GM12878 (cell line): ENCODE data around the gene SYCE3. TPM values are rescaled to one million over a fixed set of nuclear protein-coding genes. Genes with fewer than 3 reads are reported as not detected.

Experiments used
- ATAC-seq: fragments of 200-7000 bp; cut with Tn5 transposase; 3 replicates; pipeline ENCODE4 v1.9.1; 2020; ENCODE audit warnings: mild to moderate bottlenecking, moderate library complexity
- BruUV-seq: library from RNA; stranded (reverse); fragments of 400-500 nt; replicated peaks from 2 replicates; lab custom pipeline; 2021; lab: Mats Ljungman, UMichigan
- CTCF ChIA-PET: fragments of 300-600 bp; sonication (Branson Sonifier 250); formaldehyde crosslinking; extraction: SDS; loops from one replicate; lab custom pipeline; 2021; ENCODE audit warnings: inconsistent platforms; lab: Yijun Ruan, JAX
- POLR2A ChIA-PET: fragments of 350-600 bp; formaldehyde crosslinking; extraction: SDS; loops from one replicate; lab custom pipeline; 2021; ENCODE audit warnings: inconsistent platforms; lab: Charles Lee
- RAD21 ChIA-PET: fragments of 300-600 bp; sonication (Branson Sonifier 250); formaldehyde crosslinking; loops from one replicate; lab custom pipeline; 2023; ENCODE audit warnings: antibody characterized with exemption; ENCODE audit not compliant: unreplicated experiment; lab: Charles Lee
- SMC1A ChIA-PET: fragments of 300-600 bp; sonication (Branson Sonifier 250); formaldehyde crosslinking; loops from one replicate; lab custom pipeline; 2023; ENCODE audit not compliant: unreplicated experiment, uncharacterized antibody; lab: Charles Lee
- DNase-seq: peaks from one replicate; pipeline ENCODE4 v3.0.0-alpha.2; 2011; ENCODE audit warnings: low read depth, low spot score
- FAIRE-seq: peaks from 3 replicates; lab custom pipeline; 2011; peaks lifted over from hg19 to GRCh38; lab: Jason Lieb, UNC
- H2AFZ ChIP-seq: 2 replicates; pipeline ENCODE4 v1.6.0; 2011; ENCODE audit warnings: low read depth, low read length, control low read depth; ENCODE audit not compliant: control insufficient read depth
- H3K27ac ChIP-seq: 2 replicates; pipeline ENCODE4 v1.5.1; 2011; ENCODE audit warnings: control low read depth; ENCODE audit not compliant: control insufficient read depth, insufficient read depth
- H3K27me3 ChIP-seq, 2 experiments: replicated peaks in 1 of 2; 2 replicates each; pipeline versions ENCODE4 v1.6.0 to v1.6.1; 2011; ENCODE audit warnings: low read length in 1 of 2; ENCODE audit not compliant: control insufficient read depth in 2 of 2, insufficient read depth in 2 of 2
- H3K36me3 ChIP-seq, 2 experiments: 2 replicates each; pipeline ENCODE4 v1.5.1; 2011; ENCODE audit warnings: low read length in 1 of 2; ENCODE audit not compliant: control insufficient read depth in 2 of 2, insufficient read depth in 2 of 2
- H3K4me1 ChIP-seq: 2 replicates; pipeline ENCODE4 v1.6.1; 2011; ENCODE audit warnings: mild to moderate bottlenecking, low read length, moderate library complexity, mixed read lengths; ENCODE audit not compliant: control insufficient read depth, insufficient read depth
- H3K4me2 ChIP-seq: 2 replicates; pipeline ENCODE4 v1.6.0; 2011; ENCODE audit warnings: control low read depth; ENCODE audit not compliant: control insufficient read depth, insufficient read depth
- H3K4me3 ChIP-seq: fragments of 200-600 bp; sonication (generic); 2 replicates; pipeline ENCODE4 v1.5.1; 2016
- H3K79me2 ChIP-seq: 2 replicates; pipeline ENCODE4 v1.6.0; 2011; ENCODE audit warnings: low read length; ENCODE audit not compliant: control insufficient read depth, insufficient read depth
- H3K9ac ChIP-seq: 2 replicates; pipeline ENCODE4 v1.8.0; 2011; ENCODE audit warnings: low read length, control low read depth, mixed read lengths; ENCODE audit not compliant: control insufficient read depth, insufficient read depth
- H3K9me3 ChIP-seq: replicated peaks from 3 replicates; pipeline ENCODE4 v1.5.1; 2011; ENCODE audit warnings: mild to moderate bottlenecking, low read length; ENCODE audit not compliant: control insufficient read depth, insufficient read depth
- H4K20me1 ChIP-seq: 2 replicates; pipeline ENCODE4 v1.6.0; 2011; ENCODE audit not compliant: control insufficient read depth, insufficient read depth
- CBX5 ChIP-seq: sonication (generic); IDR thresholded peaks from 2 replicates; pipeline ENCODE4 v1.6.1; 2016; ENCODE audit warnings: low read depth, moderate library complexity, mild to moderate bottlenecking, inconsistent platforms
- E2F8 ChIP-seq: fragments of 450-650 bp; IDR thresholded peaks from 2 replicates; pipeline ENCODE4 v1.6.1; 2018; ENCODE audit warnings: mild to moderate bottlenecking, low read depth, moderate library complexity; ENCODE audit not compliant: partially characterized antibody
- IRF3 ChIP-seq: fragments of 450-650 bp; IDR thresholded peaks from 2 replicates; pipeline ENCODE4 v1.6.1; 2014; ENCODE audit warnings: mild to moderate bottlenecking
- IRF4 ChIP-seq: IDR thresholded peaks from 2 replicates; pipeline ENCODE4 v1.6.1; 2011; ENCODE audit warnings: low read depth, low read length
- MLLT1 ChIP-seq: fragments of 450-650 bp; IDR thresholded peaks from 2 replicates; pipeline ENCODE4 v1.6.1; 2016; ENCODE audit warnings: mild to moderate bottlenecking
- POLR2AphosphoS2 ChIP-seq: IDR thresholded peaks from 2 replicates; pipeline ENCODE4 v1.6.1; 2011; ENCODE audit warnings: low read depth, mild to moderate bottlenecking, low read length, improper control_type of control experiment, moderate library complexity
- WGBS: methylation state at CpG from one replicate; pipeline ENCODE4 v1.1.6; 2016; ENCODE audit warnings: low lambda C conversion rate; ENCODE audit not compliant: insufficient replicate concordance, insufficient coverage; ENCODE audit errors: missing lambda C conversion rate; 5-methylcytosine and 5-hydroxymethylcytosine counted together
- in situ Hi-C: fragments of 300-500 bp; cut with MboI; formaldehyde crosslinking; loops from 9 replicates; pipeline ENCODE4 v1.14.3; 2018; ENCODE audit warnings: mixed read lengths
- intact Hi-C: fragments of 100-400 bp; cut with micrococcal nuclease; formaldehyde crosslinking; loops from one replicate; pipeline ENCODE4 v1.14.2; 2022; ENCODE audit not compliant: unreplicated experiment
- polyA plus RNA-seq, 11 experiments: library from polyadenylated mRNA; depleted of rRNA in 4 of 11; unstranded in 6 of 11; stranded (reverse) in 5 of 11; fragments of >200 nt; fragmentation: Nextera tagmentation in 4 of 11; fragmentation: Illumina TruSeq in 1 of 11; extraction: Ambion mirVana in 4 of 11; extraction: Trizol in 1 of 11; gene quantifications; 1 replicate in 1 of 11; 2 replicates in 10 of 11; pipeline versions ENCODE4 v1.2.1 to v1.2.3, GENCODE V29; 2011 to 2016; ENCODE audit warnings: inconsistent platforms in 2 of 11, missing spikeins in 2 of 11, low read depth in 1 of 11
- total RNA-seq, 4 experiments: library from RNA; depleted of rRNA in 3 of 4; stranded (reverse); fragments of >200 nt in 3 of 4; fragmentation: Illumina TruSeq in 1 of 4; extraction: Trizol in 1 of 4; gene quantifications; 2 replicates each; pipeline versions ENCODE4 v1.2.1 to v1.2.3, GENCODE V29; 2013 to 2021

Gene SYCE3
- total and polyA plus RNA-seq, 10 of the 15 experiments (the other 5 are each of a cell fraction or from before 2014, with no cell fraction given), result 0.38 to 0.91 (median 0.76) TPM; not detected in 4

- H3K4me1 ChIP-seq, result peaks cover 9% of the 10 kb centered on the region
- no peaks in the 10 kb centered on the region for H3K9me3 ChIP-seq
- no TSS peak for BruUV-seq
- no peak for TF ChIP-seq E2F8
- TF ChIP-seq CBX5, result no peak
- no peak for TF ChIP-seq POLR2AphosphoS2
- TF ChIP-seq IRF4, result no peak
- TF ChIP-seq IRF3, result no peak
- TF ChIP-seq MLLT1, result no peak
- TF ChIP-seq, all 136 proteins: peak for 0
- ChIA-PET CTCF (interaction anchor here (1.3 kb wide), 1 partner anchor 12 kb away, joined by 3 read pairs; no protein-coding TSS in a partner anchor), SMC1A (interaction anchor here (0.7 kb wide), 2 partner anchors 9 to 27 kb away, joined by 3 read pairs; no protein-coding TSS in a partner anchor), RAD21 (interaction anchor here (1.3 to 1.9 kb wide), 2 partner anchors 26 to 70 kb away, joined by 4 read pairs; partner anchors contain the start of gene SCO2), POLR2A (interaction anchor here (0.5 to 1.6 kb wide), 4 partner anchors 12 to 26 kb away, joined by 3 to 5 read pairs (median 4); partner anchors contain the start of genes SCO2, SYCE3 and TYMP)
- Histone ChIP-seq H3K4me2 (no peak overlapping the region), H2AFZ (no peak overlapping the region), H3K9ac (no peak overlapping the region), H3K27ac (no peak overlapping the region), H4K20me1 (no peaks in the 10 kb centered on the region), H3K79me2 (no peaks in the 10 kb centered on the region), H3K36me3 (no peaks in the 10 kb centered on the region), H3K27me3 (peaks cover 0 to 1% of the 10 kb centered on the region in 2 experiments; a peak in 1 of 4 replicates), H3K4me3 (no peak overlapping the region)
- 77% methylated on average over 11 of the region's 11 CpGs for WGBS
- DNase-seq (no peak), FAIRE-seq (no peak), ATAC-seq (no peak)
- intact Hi-C loops (no loop called here), in situ Hi-C loops (no loop called here)
Measured at GRCh38 chr22:50551160-50551752, 11.5 kb downstream of the SYCE3 start.
